ENCODE data around the gene FADS6.
"Not testable (repeated sequence)": the region's sequence is repeated elsewhere in the genome, so short reads cannot be mapped to it uniquely, and the experiment has no call there.

Gene FADS6

GRCh38 chr17:74916136-74916850, 22.9 kb upstream of the FADS6 start:
- no peak overlapping the region for H3K4me3 ChIP-seq (ENCODE audit: control insufficient read depth, low read depth, low read length)
- TF ChIP-seq, protein P1, sequence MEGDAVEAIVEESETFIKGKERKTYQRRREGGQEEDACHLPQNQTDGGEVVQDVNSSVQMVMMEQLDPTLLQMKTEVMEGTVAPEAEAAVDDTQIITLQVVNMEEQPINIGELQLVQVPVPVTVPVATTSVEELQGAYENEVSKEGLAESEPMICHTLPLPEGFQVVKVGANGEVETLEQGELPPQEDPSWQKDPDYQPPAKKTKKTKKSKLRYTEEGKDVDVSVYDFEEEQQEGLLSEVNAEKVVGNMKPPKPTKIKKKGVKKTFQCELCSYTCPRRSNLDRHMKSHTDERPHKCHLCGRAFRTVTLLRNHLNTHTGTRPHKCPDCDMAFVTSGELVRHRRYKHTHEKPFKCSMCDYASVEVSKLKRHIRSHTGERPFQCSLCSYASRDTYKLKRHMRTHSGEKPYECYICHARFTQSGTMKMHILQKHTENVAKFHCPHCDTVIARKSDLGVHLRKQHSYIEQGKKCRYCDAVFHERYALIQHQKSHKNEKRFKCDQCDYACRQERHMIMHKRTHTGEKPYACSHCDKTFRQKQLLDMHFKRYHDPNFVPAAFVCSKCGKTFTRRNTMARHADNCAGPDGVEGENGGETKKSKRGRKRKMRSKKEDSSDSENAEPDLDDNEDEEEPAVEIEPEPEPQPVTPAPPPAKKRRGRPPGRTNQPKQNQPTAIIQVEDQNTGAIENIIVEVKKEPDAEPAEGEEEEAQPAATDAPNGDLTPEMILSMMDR (IDR thresholded peaks at IDR 0.05; ENCODE audit: control insufficient read depth, insufficient read depth, low read depth, low read length, missing control alignments) = no peak
- no peak for DNase-seq (ENCODE audit: low read depth)

- DNase-seq (ENCODE audit: low read depth); H3K4me3 ChIP-seq (ENCODE audit: control insufficient read depth, low read depth, low read length): not testable (repeated sequence)
Observed at GRCh38 chr17:74911423-74911822, 18.0 kb upstream of the FADS6 start.

GRCh38 chr17:74909097-74909496, 15.7 kb upstream of the FADS6 start:
- H3K4me3 ChIP-seq (ENCODE audit: control insufficient read depth, low read depth, low read length); DNase-seq (ENCODE audit: low read depth): not testable (repeated sequence)

- DNase-seq (ENCODE audit: low read depth) = no peak
- H3K4me3 ChIP-seq (ENCODE audit: control insufficient read depth, low read depth, low read length) = no peak overlapping the region
Observed at GRCh38 chr17:74907012-74907411, 13.6 kb upstream of the FADS6 start.

DNA sequence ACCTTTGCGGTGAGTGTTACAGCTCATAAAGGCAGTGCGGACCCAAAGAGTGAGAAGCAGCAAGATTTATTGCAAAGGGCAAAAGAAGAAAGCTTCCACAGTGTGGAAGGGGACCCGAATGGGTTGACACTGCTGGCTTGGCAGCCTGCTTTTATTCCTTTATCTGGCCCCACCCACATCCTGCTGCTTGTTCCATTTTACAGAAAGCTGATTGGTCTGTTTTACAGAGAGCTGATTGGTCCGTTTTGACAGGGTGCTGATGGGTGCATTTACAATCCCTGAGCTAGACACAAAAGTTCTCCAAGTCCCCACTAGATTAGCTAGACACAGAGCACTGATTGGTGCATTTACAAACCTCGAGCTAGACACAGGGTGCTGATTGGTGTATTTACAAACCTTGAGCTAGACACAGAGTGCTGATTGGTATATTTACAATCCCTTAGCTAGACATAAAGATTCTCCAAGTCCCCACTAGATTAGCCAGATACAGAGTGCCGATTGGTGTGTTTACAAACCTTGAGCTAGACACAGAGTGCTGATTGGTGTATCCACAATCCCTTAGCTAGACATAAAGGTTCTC, 12.9 kb upstream of the FADS6 start:
- not testable (repeated sequence) for H3K4me3 ChIP-seq (ENCODE audit: control insufficient read depth, low read depth, low read length); DNase-seq (ENCODE audit: low read depth)

More at GRCh38 chr17:74907012-74907411, 13.6 kb upstream of the FADS6 start:
- TF ChIP-seq, protein P1 (IDR thresholded peaks at IDR 0.05; ENCODE audit: control insufficient read depth, insufficient read depth, low read depth, low read length, missing control alignments) = no peak

DNA sequence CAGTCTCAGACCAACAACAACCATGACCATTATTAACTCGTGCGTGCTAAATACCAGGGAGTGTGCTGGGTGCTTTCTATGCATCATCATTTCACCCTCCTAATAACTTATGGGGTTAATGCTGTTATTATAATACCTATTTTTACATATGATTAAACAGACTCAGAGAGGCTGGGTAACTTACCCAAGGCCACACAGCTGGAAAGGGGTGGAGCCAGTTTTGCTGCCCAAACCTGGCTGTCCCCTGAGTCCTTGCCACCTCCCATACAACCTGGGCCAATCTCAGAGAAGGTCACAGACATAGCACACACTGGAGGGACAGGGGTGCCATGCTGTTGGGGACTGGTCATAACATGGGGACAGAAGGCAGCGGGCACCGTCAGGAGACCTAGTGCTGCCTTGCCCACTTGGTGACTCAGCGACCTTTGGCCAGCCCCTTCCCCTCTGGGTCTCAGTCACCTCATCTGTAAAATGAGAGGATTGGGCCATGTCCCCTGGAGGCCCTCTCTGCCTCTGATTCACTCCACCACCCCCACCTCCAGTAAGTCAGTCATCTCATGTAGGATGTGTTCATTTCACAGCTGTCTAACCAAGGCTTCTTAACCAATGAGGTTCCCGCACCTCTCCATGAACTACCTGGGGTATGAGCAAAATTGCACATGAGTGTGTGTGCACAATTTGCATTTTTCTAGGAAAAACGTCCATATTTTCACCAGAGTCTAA, 11.4 kb upstream of the FADS6 start:
- no peak for DNase-seq (ENCODE audit: low read depth)
- TF ChIP-seq, protein P1 (IDR thresholded peaks at IDR 0.05; ENCODE audit: control insufficient read depth, insufficient read depth, low read depth, low read length, missing control alignments) = no peak

DNA sequence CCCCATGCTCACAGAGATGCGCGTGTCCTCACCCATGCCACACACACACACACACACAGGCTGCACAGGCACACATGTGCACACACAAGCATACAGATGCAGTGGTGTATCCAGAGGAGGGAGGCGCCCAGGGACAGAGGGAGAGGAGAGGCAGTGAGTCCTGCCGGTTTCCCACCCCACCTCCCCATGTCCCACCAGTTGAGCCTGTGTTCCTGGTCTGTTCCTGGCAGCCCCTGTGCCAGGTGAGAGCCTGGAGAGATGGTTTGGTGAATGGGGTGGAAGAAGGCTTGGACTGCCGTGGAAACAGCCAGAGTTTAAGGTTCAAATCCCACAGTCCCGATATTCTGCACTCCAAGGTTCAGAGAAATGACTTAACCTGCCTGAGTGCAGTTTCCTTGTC, 10.2 kb upstream of the FADS6 start:
- no peak overlapping the region for H3K4me3 ChIP-seq (ENCODE audit: control insufficient read depth, low read depth, low read length)
- DNase-seq (ENCODE audit: low read depth) = no peak
- TF ChIP-seq, protein P1 (IDR thresholded peaks at IDR 0.05; ENCODE audit: control insufficient read depth, insufficient read depth, low read depth, low read length, missing control alignments) = no peak

More for the DNA sequence above, 11.4 kb upstream of the FADS6 start:
- no peak overlapping the region for H3K4me3 ChIP-seq (ENCODE audit: control insufficient read depth, low read depth, low read length)

GRCh38 chr17:74903034-74903433, 9.6 kb upstream of the FADS6 start:
- no peak for DNase-seq (ENCODE audit: low read depth)
- TF ChIP-seq, protein P1 (IDR thresholded peaks at IDR 0.05; ENCODE audit: control insufficient read depth, insufficient read depth, low read depth, low read length, missing control alignments) = no peak
- no peak overlapping the region for H3K4me3 ChIP-seq (ENCODE audit: control insufficient read depth, low read depth, low read length)

Data from AG09309 (cell line).